Vagina (tissue), 2 donors: ENCODE measurements around the gene ANO8. TPM values are rescaled to one million over a fixed set of nuclear protein-coding genes. Genes with fewer than 3 reads are reported as not detected.

Experiments used
- DNase-seq, 2 donors: peaks; one replicate each; pipeline ENCODE4 v3.0.0-alpha.2; 2017; ENCODE audit errors: extremely low spot score in 2 of 2
- H3K27ac ChIP-seq: fragments of 200-600 bp; sonication (generic); one replicate; pipeline ENCODE4 v1.5.1; 2019
- H3K27me3 ChIP-seq: fragments of 200-600 bp; sonication (generic); one replicate; pipeline ENCODE4 v1.5.1; 2019
- H3K36me3 ChIP-seq, 2 donors: fragments of 200-600 bp; sonication (generic); one replicate each; pipeline ENCODE4 v1.5.1; 2017 to 2019
- H3K4me1 ChIP-seq: fragments of 200-600 bp; sonication (generic); one replicate; pipeline ENCODE4 v1.5.1; 2019
- H3K4me3 ChIP-seq, 2 donors: fragments of 200-600 bp; sonication (generic); 1 replicate in 1 of 2; 2 replicates in 1 of 2; pipeline ENCODE4 v1.5.1; 2016 to 2019
- H3K9me3 ChIP-seq: fragments of 200-600 bp; sonication (generic); one replicate; pipeline ENCODE4 v1.5.1; 2019
- POLR2A ChIP-seq, 2 donors: fragments of 450-650 bp; IDR thresholded peaks; one replicate each; pipeline ENCODE4 v1.6.1; 2017; ENCODE audit warnings: antibody characterized with exemption in 2 of 2, mild to moderate bottlenecking in 2 of 2, moderate library complexity in 2 of 2
- POLR2AphosphoS5 ChIP-seq, 2 donors: sonication (generic); formaldehyde crosslinking; IDR thresholded peaks; one replicate each; pipeline ENCODE4 v1.9.0; 2017; ENCODE audit warnings: antibody characterized with exemption in 2 of 2, mild to moderate bottlenecking in 2 of 2, low read depth in 1 of 2; ENCODE audit not compliant: insufficient read depth in 1 of 2
- intact Hi-C: fragments of 100-400 bp; cut with DNase I; formaldehyde crosslinking; loops from one replicate; pipeline ENCODE4 v1.15.1; 2023
- total RNA-seq: library from RNA; depleted of rRNA; stranded (reverse); fragments of >200 nt; gene quantifications from one replicate; pipeline ENCODE4 v1.2.3, GENCODE V29; 2016
- TF ChIP-seq, protein P1 (sequence below), 3 experiments: fragments of 450-650 bp in 2 of 3; fragments of 200-600 bp in 1 of 3; sonication (generic) in 1 of 3; IDR thresholded peaks; one replicate each; pipeline ENCODE4 v1.5.1; 2017 to 2019; ENCODE audit warnings: antibody characterized with exemption in 3 of 3, mild to moderate bottlenecking in 2 of 3, moderate library complexity in 2 of 3

The ANO8 gene
- total RNA-seq, 1 donor from 2014 or later, result 10.3 TPM

DNA sequence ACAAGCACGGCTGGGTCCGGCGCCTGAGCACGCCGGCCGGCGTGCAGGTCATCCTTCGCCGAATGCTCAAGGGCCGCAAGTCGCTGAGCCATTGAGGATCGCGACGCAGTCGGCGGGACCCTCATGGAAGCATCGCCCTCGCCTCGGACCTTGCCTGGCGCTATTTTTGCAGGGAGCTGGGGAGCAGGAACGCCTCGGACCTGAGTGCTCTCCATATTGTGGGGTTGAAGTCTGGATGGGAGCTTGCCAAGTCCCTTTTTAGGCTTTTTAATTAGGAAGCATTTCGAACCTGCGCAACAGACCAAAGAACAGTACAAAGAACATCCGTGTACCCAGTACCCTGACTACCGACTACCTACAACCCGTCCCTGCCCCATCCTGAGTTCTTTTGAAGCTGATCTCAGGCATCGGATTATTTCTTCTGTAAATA is 28.4 kb downstream of the ANO8 start:
- intact Hi-C loops, result no loop called here
- H3K4me1 ChIP-seq, result peaks cover 67% of the 10 kb centered on the region

DNA sequence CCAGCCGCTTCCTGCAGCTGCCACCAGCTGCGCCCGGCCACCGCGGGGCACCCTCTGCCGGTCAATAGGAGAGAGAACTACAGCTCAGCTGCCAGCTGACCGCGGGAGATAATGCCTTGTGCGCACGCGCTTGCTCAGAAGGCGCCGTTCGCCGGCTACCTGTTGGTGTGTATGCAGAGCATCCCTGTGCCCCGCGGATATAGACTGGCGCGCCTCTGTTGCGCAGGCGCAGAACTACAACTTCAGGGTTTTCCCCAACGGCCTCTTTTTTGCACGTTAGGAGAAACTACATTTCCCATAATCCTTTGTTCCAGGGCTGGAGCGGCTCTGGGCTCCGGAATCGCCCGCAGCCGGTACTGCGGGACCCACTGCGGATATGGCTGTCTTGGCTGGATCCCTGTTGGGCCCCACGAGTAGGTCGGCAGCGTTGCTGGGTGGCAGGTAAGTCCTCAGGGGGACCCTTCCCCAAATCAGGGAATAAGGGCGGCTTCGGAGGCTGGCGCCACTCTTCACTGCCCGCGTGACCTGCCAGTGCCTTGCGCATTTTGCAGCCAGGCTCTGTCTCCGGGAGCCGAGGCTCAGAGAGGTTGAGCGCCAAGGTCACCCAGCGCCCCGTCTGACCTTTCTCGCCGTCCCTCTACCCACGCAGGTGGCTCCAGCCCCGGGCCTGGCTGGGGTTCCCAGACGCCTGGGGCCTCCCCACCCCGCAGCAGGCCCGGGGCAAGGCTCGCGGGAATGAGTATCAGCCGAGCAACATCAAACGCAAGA is 29.0 kb downstream of the ANO8 start, which contains the start of gene MRPL34:
Gene MRPL34 (plus strand): TSS at position 356 of the 768 bp plus-strand sequence. CDS start 21 bp downstream, at position 377.
- intact Hi-C loops, result no loop called here
- peaks cover 61% of the 10 kb centered on the region for H3K4me1 ChIP-seq
- TF ChIP-seq POLR2AphosphoS5 (IDR thresholded peaks at IDR 0.05; ENCODE audit: insufficient read depth in 1 of 2, low read depth in 1 of 2) (peak; percentile 95 to 98), POLR2A (IDR thresholded peaks at IDR 0.05) (no peak)
- TF ChIP-seq, protein P1, sequence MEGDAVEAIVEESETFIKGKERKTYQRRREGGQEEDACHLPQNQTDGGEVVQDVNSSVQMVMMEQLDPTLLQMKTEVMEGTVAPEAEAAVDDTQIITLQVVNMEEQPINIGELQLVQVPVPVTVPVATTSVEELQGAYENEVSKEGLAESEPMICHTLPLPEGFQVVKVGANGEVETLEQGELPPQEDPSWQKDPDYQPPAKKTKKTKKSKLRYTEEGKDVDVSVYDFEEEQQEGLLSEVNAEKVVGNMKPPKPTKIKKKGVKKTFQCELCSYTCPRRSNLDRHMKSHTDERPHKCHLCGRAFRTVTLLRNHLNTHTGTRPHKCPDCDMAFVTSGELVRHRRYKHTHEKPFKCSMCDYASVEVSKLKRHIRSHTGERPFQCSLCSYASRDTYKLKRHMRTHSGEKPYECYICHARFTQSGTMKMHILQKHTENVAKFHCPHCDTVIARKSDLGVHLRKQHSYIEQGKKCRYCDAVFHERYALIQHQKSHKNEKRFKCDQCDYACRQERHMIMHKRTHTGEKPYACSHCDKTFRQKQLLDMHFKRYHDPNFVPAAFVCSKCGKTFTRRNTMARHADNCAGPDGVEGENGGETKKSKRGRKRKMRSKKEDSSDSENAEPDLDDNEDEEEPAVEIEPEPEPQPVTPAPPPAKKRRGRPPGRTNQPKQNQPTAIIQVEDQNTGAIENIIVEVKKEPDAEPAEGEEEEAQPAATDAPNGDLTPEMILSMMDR (IDR thresholded peaks at IDR 0.05), result peak in 2 of 3 experiments; percentile 58 to 80

More for the DNA sequence above, 28.4 kb downstream of the ANO8 start:
- TF ChIP-seq POLR2A (IDR thresholded peaks at IDR 0.05), result no peak
- TF ChIP-seq, protein P1 (IDR thresholded peaks at IDR 0.05), result no peak
- no peak for TF ChIP-seq POLR2AphosphoS5 (IDR thresholded peaks at IDR 0.05; ENCODE audit: insufficient read depth in 1 of 2, low read depth in 1 of 2)
- no peaks in the 10 kb centered on the region for H3K9me3 ChIP-seq
- H3K27ac ChIP-seq, result peak overlapping the region; percentile 92
- no peaks in the 10 kb centered on the region for H3K27me3 ChIP-seq
- DNase-seq, result no peak
- H3K4me3 ChIP-seq, result peak overlapping the region; percentile 64 to 69
- H3K36me3 ChIP-seq, result no peaks in the 10 kb centered on the region

DNA sequence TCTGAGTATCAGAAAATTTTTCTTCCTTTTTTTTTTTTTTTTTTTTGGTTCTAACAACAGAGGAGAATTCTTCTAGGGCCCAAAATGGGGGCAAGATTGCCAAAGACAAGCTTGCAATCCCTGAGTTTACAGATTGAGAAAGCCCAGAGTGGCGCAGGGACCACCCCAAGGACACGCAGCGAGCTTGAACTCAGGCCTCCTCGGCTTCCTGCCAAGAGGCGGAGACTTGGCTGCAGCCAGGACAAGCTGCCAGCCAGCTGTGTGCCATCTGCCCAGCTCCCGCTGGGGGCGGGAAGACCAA is 29.5 kb downstream of the ANO8 start:
- Histone ChIP-seq H3K4me3 (peak overlapping the region; percentile 64 to 69), H3K9me3 (no peaks in the 10 kb centered on the region), H3K4me1 (peaks cover 56% of the 10 kb centered on the region), H3K27me3 (no peaks in the 10 kb centered on the region), H3K27ac (peak overlapping the region; percentile 92), H3K36me3 (no peaks in the 10 kb centered on the region)
- DNase-seq, result no peak
- intact Hi-C loops, result no loop called here
- no peak for TF ChIP-seq POLR2AphosphoS5 (IDR thresholded peaks at IDR 0.05; ENCODE audit: insufficient read depth in 1 of 2, low read depth in 1 of 2)
- TF ChIP-seq, protein P1 (IDR thresholded peaks at IDR 0.05), result no peak
- TF ChIP-seq POLR2A (IDR thresholded peaks at IDR 0.05), result no peak

More for the DNA sequence above, 29.0 kb downstream of the ANO8 start, which contains the start of gene MRPL34:
- no peaks in the 10 kb centered on the region for H3K36me3 ChIP-seq
- DNase-seq, result peak; percentile 98 to 99
- no peaks in the 10 kb centered on the region for H3K9me3 ChIP-seq
- no peaks in the 10 kb centered on the region for H3K27me3 ChIP-seq
- peak within 1 kb of the TSS; percentile 92 for H3K27ac ChIP-seq
- peak within 1 kb of the TSS; percentile 64 to 69 for H3K4me3 ChIP-seq

DNA sequence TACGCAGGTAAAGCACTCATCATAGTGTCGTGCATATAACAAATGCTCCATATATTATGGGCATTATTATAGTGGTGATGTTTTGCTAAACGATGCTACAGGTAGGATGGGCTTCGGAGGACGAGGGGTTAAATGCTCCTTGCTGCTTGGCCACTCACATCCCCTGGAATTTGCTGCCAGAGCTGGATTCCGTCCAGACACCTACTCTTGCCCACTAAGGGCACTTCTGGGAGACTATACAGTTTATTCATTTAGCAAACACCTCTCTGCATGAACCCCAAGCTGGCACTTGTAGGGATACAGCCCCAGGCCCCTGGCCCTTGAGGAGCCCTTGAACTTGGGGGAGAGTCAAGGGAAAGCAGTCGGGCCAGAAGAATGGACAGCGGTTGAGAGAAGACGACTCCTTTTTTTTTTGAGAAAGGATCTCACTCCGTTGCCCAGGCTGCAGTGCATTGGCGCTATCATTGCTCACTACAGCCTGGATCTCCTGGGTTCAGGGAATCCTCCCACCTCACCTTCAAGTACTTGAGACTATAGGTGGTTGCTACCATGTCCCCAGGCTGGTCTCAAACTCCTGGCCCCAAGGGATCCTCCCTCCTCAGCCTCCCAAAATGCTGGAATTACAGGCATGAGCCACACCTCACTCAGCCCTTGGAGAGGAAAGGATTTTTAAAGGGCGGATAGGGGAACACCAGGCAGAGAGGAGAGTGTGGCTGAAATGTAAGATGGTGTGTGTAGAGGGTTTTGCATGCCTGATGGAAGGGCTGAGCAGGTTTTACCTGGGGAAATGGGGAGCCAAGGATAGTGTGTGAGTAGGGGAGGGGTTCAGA is 30.1 kb downstream of the ANO8 start:
- Histone ChIP-seq H3K4me3 (peak overlapping the region in 1 of 2 donors; percentile 69), H3K27ac (peak overlapping the region; percentile 92), H3K36me3 (no peaks in the 10 kb centered on the region), H3K27me3 (no peaks in the 10 kb centered on the region), H3K9me3 (no peaks in the 10 kb centered on the region), H3K4me1 (peaks cover 51% of the 10 kb centered on the region)
- DNase-seq, result no peak
- intact Hi-C loops, result no loop called here
- TF ChIP-seq POLR2AphosphoS5 (IDR thresholded peaks at IDR 0.05; ENCODE audit: insufficient read depth in 1 of 2, low read depth in 1 of 2) (no peak), POLR2A (IDR thresholded peaks at IDR 0.05) (no peak)
- TF ChIP-seq, protein P1 (IDR thresholded peaks at IDR 0.05), result no peak
